PC-3 (cell line): ENCODE results near the gene CPA1. TPM values are rescaled to one million over a fixed set of nuclear protein-coding genes. Genes with fewer than 3 reads are reported as not detected.

ENCODE experiments used
- ATAC-seq: fragments of 200-7000 bp; cut with Tn5 transposase; 2 replicates; pipeline ENCODE4 v1.9.1; 2020; ENCODE audit warnings: mild to moderate bottlenecking, moderate library complexity
- BruUV-seq: library from RNA; stranded (reverse); fragments of 400-500 nt; replicated peaks from 2 replicates; lab custom pipeline; 2021; lab: Mats Ljungman, UMichigan
- CTCF ChIA-PET: fragments of 300-600 bp; sonication (Branson Sonifier 250); formaldehyde crosslinking; loops from one replicate; lab custom pipeline; 2022; ENCODE audit warnings: antibody characterized with exemption; lab: Charles Lee
- POLR2A ChIA-PET: fragments of 300-600 bp; sonication (Branson Sonifier 250); formaldehyde crosslinking; loops from one replicate; lab custom pipeline; 2022; ENCODE audit warnings: antibody characterized with exemption; ENCODE audit not compliant: unreplicated experiment; lab: Charles Lee
- DNase-seq: peaks from one replicate; pipeline ENCODE4 v3.0.0-alpha.2; 2015
- H2AFZ ChIP-seq: fragments of 300-600 bp; sonication (generic); 2 replicates; pipeline ENCODE4 v1.6.0; 2016; ENCODE audit warnings: antibody characterized with exemption, low read length
- H3F3A ChIP-seq: fragments of 300-600 bp; sonication (generic); one replicate; pipeline ENCODE4 v1.6.0; 2017; ENCODE audit warnings: antibody characterized with exemption, low read length, control low read depth, mild to moderate bottlenecking; ENCODE audit not compliant: unreplicated experiment
- H3K27ac ChIP-seq: fragments of 300-600 bp; sonication (generic); 2 replicates; pipeline ENCODE4 v1.5.1; 2016; ENCODE audit warnings: mild to moderate bottlenecking, low read length
- H3K27me3 ChIP-seq: fragments of 300-600 bp; sonication (generic); 2 replicates; pipeline ENCODE4 v1.6.1; 2016; ENCODE audit warnings: low read length, mixed read lengths
- H3K36me3 ChIP-seq: fragments of 300-600 bp; sonication (generic); 2 replicates; pipeline ENCODE4 v1.6.1; 2016; ENCODE audit warnings: low read depth, mixed run types, low read length, mixed read lengths
- H3K4me1 ChIP-seq: fragments of 300-600 bp; sonication (generic); 2 replicates; pipeline ENCODE4 v1.5.1; 2016; ENCODE audit warnings: low read length; ENCODE audit not compliant: insufficient read depth
- H3K4me2 ChIP-seq: fragments of 300-600 bp; sonication (generic); 2 replicates; pipeline ENCODE4 v1.6.0; 2016; ENCODE audit warnings: low read length
- H3K4me3 ChIP-seq: fragments of 300-600 bp; sonication (generic); 2 replicates; pipeline ENCODE4 v1.5.1; 2016; ENCODE audit warnings: mild to moderate bottlenecking, low read length, mixed read lengths
- H3K79me2 ChIP-seq: fragments of 300-600 bp; sonication (generic); 2 replicates; pipeline ENCODE4 v1.6.1; 2017; ENCODE audit warnings: low read length, mixed read lengths
- H3K9ac ChIP-seq: fragments of 300-600 bp; sonication (generic); 2 replicates; pipeline ENCODE4 v1.6.0; 2016; ENCODE audit warnings: mild to moderate bottlenecking, low read length
- H3K9me2 ChIP-seq: fragments of 300-600 bp; sonication (generic); replicated peaks from 2 replicates; pipeline ENCODE4 v1.6.1; 2016; ENCODE audit warnings: mixed run types, low read length, mixed read lengths
- H3K9me3 ChIP-seq: fragments of 300-600 bp; sonication (generic); 2 replicates; pipeline ENCODE4 v1.6.1; 2016; ENCODE audit warnings: low read length, mixed read lengths
- H4K20me1 ChIP-seq: fragments of 300-600 bp; sonication (generic); 2 replicates; pipeline ENCODE4 v1.6.1; 2016; ENCODE audit warnings: low read length, mixed read lengths
- EZH2 ChIP-seq: fragments of 300-600 bp; sonication (generic); IDR thresholded peaks from one replicate; pipeline ENCODE4 v1.6.1; 2017; ENCODE audit warnings: antibody characterized with exemption, mild to moderate bottlenecking, low read length; ENCODE audit not compliant: unreplicated experiment
- EZH2phosphoT487 ChIP-seq: fragments of 300-600 bp; sonication (generic); IDR thresholded peaks from 2 replicates; pipeline ENCODE4 v1.6.1; 2018; ENCODE audit warnings: mild to moderate bottlenecking, antibody characterized with exemption, low read length, borderline replicate concordance
- intact Hi-C: fragments of 100-400 bp; cut with micrococcal nuclease; formaldehyde crosslinking; loops from 2 replicates; pipeline ENCODE4 v1.9.0; 2023
- total RNA-seq: library from RNA; depleted of rRNA; stranded (reverse); fragments of >200 nt; gene quantifications from 2 replicates; pipeline ENCODE4 v1.2.3, GENCODE V29; 2014
- TF ChIP-seq, protein P1 (sequence below): fragments of 300-600 bp; sonication (generic); conservative IDR thresholded peaks from 2 replicates; pipeline ENCODE4 v1.5.1; 2017; ENCODE audit warnings: antibody characterized with exemption, low read depth, mild to moderate bottlenecking, low read length

Gene CPA1
- total RNA-seq, 1 experiment from 2014 or later: not detected

GRCh38 chr7:130333832-130334231, 46.5 kb upstream of the CPA1 start:
- Histone ChIP-seq H3K79me2 (no peaks in the 10 kb centered on the region), H4K20me1 (no peaks in the 10 kb centered on the region), H3K4me2 (no peak overlapping the region), H3K4me3 (no peak overlapping the region), H3F3A (no peaks in the 10 kb centered on the region), H2AFZ (no peak overlapping the region), H3K9me3 (no peaks in the 10 kb centered on the region), H3K27ac (no peak overlapping the region), H3K4me1 (no peaks in the 10 kb centered on the region), H3K36me3 (no peaks in the 10 kb centered on the region), H3K9ac (no peak overlapping the region), H3K9me2 (no peaks in the 10 kb centered on the region), H3K27me3 (no peaks in the 10 kb centered on the region)
- TF ChIP-seq EZH2 (no peak), EZH2phosphoT487 (no peak)
- TF ChIP-seq, protein P1, sequence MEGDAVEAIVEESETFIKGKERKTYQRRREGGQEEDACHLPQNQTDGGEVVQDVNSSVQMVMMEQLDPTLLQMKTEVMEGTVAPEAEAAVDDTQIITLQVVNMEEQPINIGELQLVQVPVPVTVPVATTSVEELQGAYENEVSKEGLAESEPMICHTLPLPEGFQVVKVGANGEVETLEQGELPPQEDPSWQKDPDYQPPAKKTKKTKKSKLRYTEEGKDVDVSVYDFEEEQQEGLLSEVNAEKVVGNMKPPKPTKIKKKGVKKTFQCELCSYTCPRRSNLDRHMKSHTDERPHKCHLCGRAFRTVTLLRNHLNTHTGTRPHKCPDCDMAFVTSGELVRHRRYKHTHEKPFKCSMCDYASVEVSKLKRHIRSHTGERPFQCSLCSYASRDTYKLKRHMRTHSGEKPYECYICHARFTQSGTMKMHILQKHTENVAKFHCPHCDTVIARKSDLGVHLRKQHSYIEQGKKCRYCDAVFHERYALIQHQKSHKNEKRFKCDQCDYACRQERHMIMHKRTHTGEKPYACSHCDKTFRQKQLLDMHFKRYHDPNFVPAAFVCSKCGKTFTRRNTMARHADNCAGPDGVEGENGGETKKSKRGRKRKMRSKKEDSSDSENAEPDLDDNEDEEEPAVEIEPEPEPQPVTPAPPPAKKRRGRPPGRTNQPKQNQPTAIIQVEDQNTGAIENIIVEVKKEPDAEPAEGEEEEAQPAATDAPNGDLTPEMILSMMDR: no peak
- ATAC-seq (no peak), DNase-seq (no peak)
- intact Hi-C loops: no loop called here
- ChIA-PET CTCF (no interaction called here), POLR2A (no interaction called here)
- no TSS peak for BruUV-seq

- intact Hi-C loops: no loop called here
- CTCF ChIA-PET: no interaction called here
- DNase-seq: no peak
- H4K20me1 ChIP-seq: no peaks in the 10 kb centered on the region
- H3K4me1 ChIP-seq: no peaks in the 10 kb centered on the region
- no peak for ATAC-seq
- no peak overlapping the region for H3K27ac ChIP-seq
- no peaks in the 10 kb centered on the region for H3K27me3 ChIP-seq
- no peaks in the 10 kb centered on the region for H3K9me2 ChIP-seq
- POLR2A ChIA-PET: no interaction called here
- no peaks in the 10 kb centered on the region for H3K36me3 ChIP-seq
- no peak overlapping the region for H3K9ac ChIP-seq
- TF ChIP-seq EZH2 (no peak), EZH2phosphoT487 (no peak)
- TF ChIP-seq, protein P1: no peak
- BruUV-seq: no TSS peak
- H3K4me3 ChIP-seq: no peak overlapping the region
- no peak overlapping the region for H3K4me2 ChIP-seq
- H3F3A ChIP-seq: no peaks in the 10 kb centered on the region
- no peaks in the 10 kb centered on the region for H3K79me2 ChIP-seq
- no peak overlapping the region for H2AFZ ChIP-seq
- H3K9me3 ChIP-seq: no peaks in the 10 kb centered on the region
Observed at GRCh38 chr7:130334274-130334673, 46.0 kb upstream of the CPA1 start.

GRCh38 chr7:130337410-130337971, 42.8 kb upstream of the CPA1 start:
- ChIA-PET POLR2A (no interaction called here), CTCF (no interaction called here)
- no peak overlapping the region for H3K9ac ChIP-seq
- H3K36me3 ChIP-seq: no peaks in the 10 kb centered on the region
- no peaks in the 10 kb centered on the region for H3K27me3 ChIP-seq
- no peak overlapping the region for H3K27ac ChIP-seq
- no peak for TF ChIP-seq EZH2
- TF ChIP-seq EZH2phosphoT487: no peak
- TF ChIP-seq, protein P1: no peak
- intact Hi-C loops: no loop called here
- H3K4me1 ChIP-seq: no peaks in the 10 kb centered on the region
- H3K9me2 ChIP-seq: no peaks in the 10 kb centered on the region
- no peak overlapping the region for H3K4me2 ChIP-seq
- DNase-seq (no peak), ATAC-seq (no peak)
- H2AFZ ChIP-seq: no peak overlapping the region
- no peaks in the 10 kb centered on the region for H3K79me2 ChIP-seq
- no peaks in the 10 kb centered on the region for H4K20me1 ChIP-seq
- no peaks in the 10 kb centered on the region for H3F3A ChIP-seq
- H3K4me3 ChIP-seq: no peak overlapping the region
- BruUV-seq: no TSS peak
- H3K9me3 ChIP-seq: no peaks in the 10 kb centered on the region
